ENCODE measurements around the gene KNL1.

GRCh38 chr15:40603935-40604334 is 9.9 kb downstream of the KNL1 start:
- TF ChIP-seq ZNF274 (IDR thresholded peaks at IDR 0.05; ENCODE audit: insufficient read depth, insufficient read length), result no peak
- no peak for TF ChIP-seq POLR2AphosphoS5 (IDR thresholded peaks at IDR 0.05; ENCODE audit: low read length)
- no peak for TF ChIP-seq BRCA1 (IDR thresholded peaks at IDR 0.05; ENCODE audit: low read depth, low read length)
- no peak for TF ChIP-seq EP300 (IDR thresholded peaks at IDR 0.05; ENCODE audit: borderline replicate concordance in 1 of 2, control insufficient read depth in 1 of 2, low read depth in 2 of 2, low read length in 2 of 2)
- TF ChIP-seq HDAC6 (IDR thresholded peaks at IDR 0.05; ENCODE audit: unreplicated experiment), result no peak
- TF ChIP-seq MAX (IDR thresholded peaks at IDR 0.05; ENCODE audit: low read depth, low read length), result no peak
- TF ChIP-seq E2F4 (IDR thresholded peaks at IDR 0.05; ENCODE audit: low read depth, low read length), result no peak
- TF ChIP-seq RAD51 (IDR thresholded peaks at IDR 0.05), result no peak
- no peak for TF ChIP-seq CTCF (IDR thresholded peaks at IDR 0.05 in 2 of 3, conservative IDR thresholded peaks at IDR 0.05 in 1 of 3; ENCODE audit: control insufficient read depth in 2 of 3, extremely low read depth in 1 of 3, insufficient read depth in 1 of 3, low read depth in 3 of 3, low read length in 3 of 3)

Measured in GM12878 (cell line).